H9 (cell line): ENCODE measurements around the gene CSF1. TPM values are rescaled to one million over a fixed set of nuclear protein-coding genes. Genes with fewer than 3 reads are reported as not detected.

ENCODE experiments used
- DNase-seq: peaks from one replicate; pipeline ENCODE4 v3.0.0-alpha.2; 2017
- H2AFZ ChIP-seq: one replicate; pipeline ENCODE4 v1.6.1; 2013; ENCODE audit warnings: mild to moderate bottlenecking, low read length, control low read depth, moderate library complexity
- H2AK5ac ChIP-seq: 2 replicates; pipeline ENCODE4 v1.6.1; 2013; ENCODE audit warnings: low read length, control low read depth, mixed read lengths; ENCODE audit not compliant: insufficient read length
- H2BK120ac ChIP-seq: one replicate; pipeline ENCODE4 v1.6.1; 2013; ENCODE audit warnings: low read depth, mild to moderate bottlenecking, low read length, control low read depth, inconsistent platforms; ENCODE audit not compliant: poor library complexity, severe bottlenecking
- H2BK12ac ChIP-seq: 2 replicates; pipeline ENCODE4 v1.6.1; 2013; ENCODE audit warnings: low read length, control low read depth, mixed read lengths, low read depth; ENCODE audit not compliant: insufficient read length
- H2BK15ac ChIP-seq: 2 replicates; pipeline ENCODE4 v1.6.1; 2013; ENCODE audit warnings: low read depth, low read length, control low read depth
- H2BK20ac ChIP-seq: one replicate; pipeline ENCODE4 v1.6.1; 2013; ENCODE audit warnings: low read depth, mild to moderate bottlenecking, low read length, control low read depth, inconsistent platforms; ENCODE audit not compliant: poor library complexity, severe bottlenecking
- H2BK5ac ChIP-seq: 2 replicates; pipeline ENCODE4 v1.6.1; 2013; ENCODE audit warnings: low read length, control low read depth, mixed read lengths; ENCODE audit not compliant: insufficient read length
- H3K14ac ChIP-seq: 2 replicates; pipeline ENCODE4 v1.6.1; 2013; ENCODE audit warnings: low read length, control low read depth; ENCODE audit not compliant: insufficient read depth
- H3K18ac ChIP-seq: 2 replicates; pipeline ENCODE4 v1.6.1; 2013; ENCODE audit warnings: low read depth, mild to moderate bottlenecking, mixed read lengths, low read length, control low read depth; ENCODE audit not compliant: insufficient read length
- H3K23ac ChIP-seq: 2 replicates; pipeline ENCODE4 v1.6.1; 2013; ENCODE audit warnings: low read length, control low read depth, mixed read lengths, low read depth; ENCODE audit not compliant: insufficient read length
- H3K23me2 ChIP-seq: 2 replicates; pipeline ENCODE4 v1.6.1; 2013; ENCODE audit warnings: low read depth, mild to moderate bottlenecking, mixed read lengths, low read length, control low read depth; ENCODE audit not compliant: insufficient read length, poor library complexity, severe bottlenecking
- H3K27ac ChIP-seq: 2 replicates; pipeline ENCODE4 v1.5.1; 2013; ENCODE audit warnings: low read length, control low read depth, mixed read lengths, low read depth; ENCODE audit not compliant: insufficient read length
- H3K27me3 ChIP-seq: 2 replicates; pipeline ENCODE4 v1.6.1; 2013; ENCODE audit warnings: low read length, control low read depth, inconsistent platforms; ENCODE audit not compliant: insufficient read depth
- H3K4ac ChIP-seq: 2 replicates; pipeline ENCODE4 v1.6.1; 2013; ENCODE audit warnings: low read depth, mild to moderate bottlenecking, control low read depth, inconsistent platforms, low read length, moderate library complexity
- H3K4me1 ChIP-seq: 2 replicates; pipeline ENCODE4 v1.6.1; 2013; ENCODE audit warnings: low read length, control low read depth, inconsistent platforms; ENCODE audit not compliant: insufficient read depth
- H3K4me2 ChIP-seq: 2 replicates; pipeline ENCODE4 v1.6.1; 2013; ENCODE audit warnings: low read length, control low read depth, mixed read lengths; ENCODE audit not compliant: insufficient read length, insufficient read depth
- H3K56ac ChIP-seq: 2 replicates; pipeline ENCODE4 v1.6.1; 2013; ENCODE audit warnings: low read depth, mild to moderate bottlenecking, mixed read lengths, low read length, control low read depth; ENCODE audit not compliant: insufficient read length
- H3K79me1 ChIP-seq: 2 replicates; pipeline ENCODE4 v1.6.1; 2013; ENCODE audit warnings: low read depth, mild to moderate bottlenecking, moderate library complexity, low read length, control low read depth, inconsistent platforms; ENCODE audit not compliant: insufficient read depth, poor library complexity, severe bottlenecking
- H3K79me2 ChIP-seq: 2 replicates; pipeline ENCODE4 v1.6.1; 2013; ENCODE audit warnings: low read length, control low read depth, inconsistent platforms; ENCODE audit not compliant: insufficient read depth
- H3K9ac ChIP-seq: 2 replicates; pipeline ENCODE4 v1.6.1; 2013; ENCODE audit warnings: low read length, control low read depth, mixed read lengths; ENCODE audit not compliant: insufficient read length; ENCODE audit errors: extremely low read depth
- H3K9me3 ChIP-seq: one replicate; pipeline ENCODE4 v1.6.1; 2013; ENCODE audit warnings: low read depth, low read length, inconsistent platforms; ENCODE audit not compliant: control insufficient read depth
- H3T11ph ChIP-seq: one replicate; pipeline ENCODE4 v1.6.1; 2013; ENCODE audit warnings: mild to moderate bottlenecking, low read length, control low read depth, inconsistent platforms
- H4K20me1 ChIP-seq: one replicate; pipeline ENCODE4 v1.6.1; 2013; ENCODE audit not compliant: control insufficient read depth, insufficient read length, insufficient read depth
- H4K5ac ChIP-seq: 2 replicates; pipeline ENCODE4 v1.6.1; 2013; ENCODE audit warnings: low read depth, mild to moderate bottlenecking, mixed read lengths, low read length, control low read depth; ENCODE audit not compliant: insufficient read length
- H4K8ac ChIP-seq: replicated peaks from 2 replicates; pipeline ENCODE4 v1.6.1; 2013; ENCODE audit warnings: low read length, control low read depth, mixed read lengths, low read depth; ENCODE audit not compliant: insufficient read length
- H4K91ac ChIP-seq: 2 replicates; pipeline ENCODE4 v1.6.1; 2013; ENCODE audit warnings: low read depth, mild to moderate bottlenecking, moderate library complexity, mixed read lengths, low read length, control low read depth; ENCODE audit not compliant: insufficient read length
- H3K27ac Mint-ChIP-seq, 3 experiments: 2 replicates in 2 of 3; 3 replicates in 1 of 3; pipeline ENCODE4 v1.8.0; 2020 to 2021; ENCODE audit warnings: mixed read lengths in 3 of 3, mild to moderate bottlenecking in 1 of 3, moderate library complexity in 1 of 3
- H3K27me3 Mint-ChIP-seq: 2 replicates; pipeline ENCODE4 v1.8.0; 2021; ENCODE audit warnings: low read depth, mild to moderate bottlenecking, moderate library complexity, mixed read lengths
- H3K36me3 Mint-ChIP-seq, 3 experiments: 2 replicates in 2 of 3; 3 replicates in 1 of 3; pipeline ENCODE4 v1.8.0; 2020 to 2021; ENCODE audit warnings: low read depth in 3 of 3, mixed read lengths in 3 of 3; ENCODE audit not compliant: insufficient read depth in 1 of 3
- H3K4me1 Mint-ChIP-seq, 2 experiments: 2 replicates each; pipeline ENCODE4 v1.8.0; 2020; ENCODE audit warnings: mixed read lengths in 2 of 2
- H3K4me3 Mint-ChIP-seq, 2 experiments: 2 replicates in 1 of 2; 3 replicates in 1 of 2; pipeline ENCODE4 v1.8.0; 2020 to 2021; ENCODE audit warnings: mild to moderate bottlenecking in 2 of 2, mixed read lengths in 2 of 2, moderate library complexity in 1 of 2
- H3K9me3 Mint-ChIP-seq, 2 experiments: 2 replicates in 1 of 2; 3 replicates in 1 of 2; pipeline ENCODE4 v1.8.0; 2020; ENCODE audit warnings: mild to moderate bottlenecking in 2 of 2, mixed read lengths in 2 of 2, moderate library complexity in 1 of 2
- WGBS: extraction: QIAGEN DNeasy Blood & Tissue Kit; methylation state at CpG from one replicate; pipeline ENCODE4 v1.1.7; 2013; ENCODE audit warnings: missing lambda C conversion rate, low lambda C conversion rate, mixed read lengths; ENCODE audit not compliant: insufficient read length; ENCODE audit errors: extremely low coverage; 5-methylcytosine and 5-hydroxymethylcytosine counted together
- total RNA-seq: library from RNA; stranded (reverse); gene quantifications from 2 replicates; pipeline ENCODE4 v1.2.1, GENCODE V29; 2021
- TF ChIP-seq, protein P1 (sequence below): fragments of 200-600 bp; sonication (generic); conservative IDR thresholded peaks from 3 replicates; pipeline ENCODE4 v1.8.0; 2021; ENCODE audit warnings: antibody characterized with exemption, mild to moderate bottlenecking

CSF1 gene
- total RNA-seq, 1 experiment from 2014 or later = 2.3 TPM

DNA sequence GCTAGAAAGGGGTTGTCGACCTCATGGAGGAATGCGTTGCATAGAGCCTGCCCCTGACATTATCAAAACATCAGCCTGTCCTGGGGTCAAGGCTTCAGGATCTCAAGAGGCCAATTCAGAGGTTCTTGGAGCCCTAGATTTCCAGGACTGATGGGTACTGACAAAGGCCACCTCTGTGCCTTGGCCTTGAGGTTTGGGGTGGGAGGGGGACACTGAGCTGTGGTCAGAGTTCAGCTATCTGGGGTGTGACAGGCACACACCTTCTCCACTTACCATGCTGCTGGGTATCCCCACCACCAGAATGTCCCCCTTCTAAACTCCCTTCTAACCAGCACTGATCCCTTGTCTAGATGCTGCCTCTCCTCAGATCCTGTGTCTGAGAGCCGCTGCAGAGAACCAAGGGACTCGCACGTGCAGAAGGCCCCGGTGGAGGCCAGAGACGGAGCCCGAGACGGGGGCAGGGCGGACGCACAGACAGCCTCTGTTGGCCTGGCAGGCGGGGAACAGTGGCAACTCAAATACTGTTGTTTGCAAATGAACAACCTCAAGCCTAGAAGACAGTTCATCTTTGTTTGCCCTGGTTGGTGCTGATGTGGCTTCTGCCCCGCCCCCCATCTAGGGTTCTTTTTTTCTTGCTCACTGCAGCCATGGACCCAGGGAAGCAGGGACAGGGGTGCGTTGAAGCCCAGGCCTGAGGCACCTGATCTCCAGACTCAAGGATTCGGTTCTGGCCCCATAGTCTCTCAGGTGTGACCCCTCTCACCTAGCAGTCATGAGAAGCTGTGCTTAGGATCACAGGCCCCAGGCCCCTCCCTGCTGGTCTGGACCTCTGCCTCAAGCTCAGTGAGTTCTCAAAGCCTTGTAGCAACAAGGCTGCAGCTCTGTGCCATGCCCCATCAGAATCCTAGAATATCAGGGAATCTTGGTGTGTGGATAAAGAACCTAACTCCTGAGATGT, 28.1 kb upstream of the CSF1 start:
- Mint-ChIP-seq H3K27me3 (no peaks in the 10 kb centered on the region; the same call in 1 of the 2 replicates), H3K4me1 (peaks cover 45 to 53% of the 10 kb centered on the region in 2 experiments), H3K36me3 (peaks cover 0 to 5% (median 0%) of the 10 kb centered on the region in 3 experiments; a peak in 1 of 7 replicates), H3K9me3 (no peaks in the 10 kb centered on the region), H3K27ac (no peak overlapping the region), H3K4me3 (no peak overlapping the region)
- H3K4me1 ChIP-seq = peaks cover 1% of the 10 kb centered on the region; the same call in 1 of the 2 replicates
- H3K23me2 ChIP-seq = no peaks in the 10 kb centered on the region
- TF ChIP-seq, protein P1, sequence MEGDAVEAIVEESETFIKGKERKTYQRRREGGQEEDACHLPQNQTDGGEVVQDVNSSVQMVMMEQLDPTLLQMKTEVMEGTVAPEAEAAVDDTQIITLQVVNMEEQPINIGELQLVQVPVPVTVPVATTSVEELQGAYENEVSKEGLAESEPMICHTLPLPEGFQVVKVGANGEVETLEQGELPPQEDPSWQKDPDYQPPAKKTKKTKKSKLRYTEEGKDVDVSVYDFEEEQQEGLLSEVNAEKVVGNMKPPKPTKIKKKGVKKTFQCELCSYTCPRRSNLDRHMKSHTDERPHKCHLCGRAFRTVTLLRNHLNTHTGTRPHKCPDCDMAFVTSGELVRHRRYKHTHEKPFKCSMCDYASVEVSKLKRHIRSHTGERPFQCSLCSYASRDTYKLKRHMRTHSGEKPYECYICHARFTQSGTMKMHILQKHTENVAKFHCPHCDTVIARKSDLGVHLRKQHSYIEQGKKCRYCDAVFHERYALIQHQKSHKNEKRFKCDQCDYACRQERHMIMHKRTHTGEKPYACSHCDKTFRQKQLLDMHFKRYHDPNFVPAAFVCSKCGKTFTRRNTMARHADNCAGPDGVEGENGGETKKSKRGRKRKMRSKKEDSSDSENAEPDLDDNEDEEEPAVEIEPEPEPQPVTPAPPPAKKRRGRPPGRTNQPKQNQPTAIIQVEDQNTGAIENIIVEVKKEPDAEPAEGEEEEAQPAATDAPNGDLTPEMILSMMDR = no peak
- no peak overlapping the region for H2BK20ac ChIP-seq
- H3K9me3 ChIP-seq = no peaks in the 10 kb centered on the region
- no peak overlapping the region for H3K4me2 ChIP-seq
- no peak overlapping the region for H3K14ac ChIP-seq
- H4K91ac ChIP-seq = no peak overlapping the region
- H3K27ac ChIP-seq = no peak overlapping the region
- H3K79me1 ChIP-seq = no peaks in the 10 kb centered on the region
- H3K79me2 ChIP-seq = no peaks in the 10 kb centered on the region
- H3K27me3 ChIP-seq = no peaks in the 10 kb centered on the region
- H2BK15ac ChIP-seq = no peak overlapping the region
- H2AFZ ChIP-seq = no peak overlapping the region
- no peak overlapping the region for H2BK120ac ChIP-seq
- H4K20me1 ChIP-seq = no peaks in the 10 kb centered on the region
- no peak overlapping the region for H2AK5ac ChIP-seq
- no peak overlapping the region for H3K18ac ChIP-seq
- no peak overlapping the region for H3K56ac ChIP-seq
- no peak overlapping the region for H3K23ac ChIP-seq
- no CpG with 5 or more reads among the region's 15 CpGs for WGBS
- DNase-seq = no peak
- H3T11ph ChIP-seq = no peak overlapping the region
- H3K4ac ChIP-seq = no peak overlapping the region
- H3K9ac ChIP-seq = no peak overlapping the region
- H2BK12ac ChIP-seq = no peak overlapping the region
- no peak overlapping the region for H4K8ac ChIP-seq
- H2BK5ac ChIP-seq = no peak overlapping the region
- H4K5ac ChIP-seq = no peak overlapping the region
